GM12801 (cell line): ENCODE results near the gene TULP4.

Experiments used
- CTCF ChIP-seq: IDR thresholded peaks from one replicate; pipeline ENCODE4 v1.5.1; 2011; ENCODE audit warnings: control low read depth; ENCODE audit not compliant: insufficient read length; ENCODE audit errors: extremely low read depth

The TULP4 gene

GRCh38 chr6:158459726-158460125, 147.5 kb downstream of the TULP4 start:
- no peak for TF ChIP-seq CTCF

- no peak for TF ChIP-seq CTCF
These were observed 148.4 kb downstream of the TULP4 start for GRCh38 chr6:158460602-158461169.

GRCh38 chr6:158461954-158462353, 149.7 kb downstream of the TULP4 start:
- TF ChIP-seq CTCF, result no peak

GRCh38 chr6:158464483-158464882, 152.2 kb downstream of the TULP4 start:
- no peak for TF ChIP-seq CTCF

- TF ChIP-seq CTCF, result no peak
These were observed 153.0 kb downstream of the TULP4 start for GRCh38 chr6:158465257-158465656.

- no peak for TF ChIP-seq CTCF
These were observed 153.5 kb downstream of the TULP4 start for GRCh38 chr6:158465747-158466146.

- TF ChIP-seq CTCF, result no peak
These were observed 155.7 kb downstream of the TULP4 start for GRCh38 chr6:158467923-158468322.
